ENCODE results near the gene RYR2.
"Not testable (repeated sequence)": the region's sequence is repeated elsewhere in the genome, so short reads cannot be mapped to it uniquely, and the experiment has no call there.

Gene RYR2

GRCh38 chr1:237809099-237809498 lies 767.1 kb downstream of the RYR2 start:
- H3K27ac ChIP-seq, result no peak overlapping the region

GRCh38 chr1:237811633-237812032 lies 769.6 kb downstream of the RYR2 start:
- TF ChIP-seq ZFX (IDR thresholded peaks at IDR 0.05) (no peak), CTCF (conservative IDR thresholded peaks at IDR 0.05) (no peak)
- no peak overlapping the region for H3K27ac ChIP-seq

More at GRCh38 chr1:237809099-237809498, 767.1 kb downstream of the RYR2 start:
- TF ChIP-seq ZFX (IDR thresholded peaks at IDR 0.05) (no peak), CTCF (conservative IDR thresholded peaks at IDR 0.05) (no peak)

- TF ChIP-seq CTCF (conservative IDR thresholded peaks at IDR 0.05) (no peak), ZFX (IDR thresholded peaks at IDR 0.05) (no peak)
- no peak overlapping the region for H3K27ac ChIP-seq
Observed at GRCh38 chr1:237812061-237812460, 770.1 kb downstream of the RYR2 start.

- no peak for TF ChIP-seq ZFX (IDR thresholded peaks at IDR 0.05)
- TF ChIP-seq CTCF (conservative IDR thresholded peaks at IDR 0.05), result peak; percentile 82
- H3K27ac ChIP-seq, result no peak overlapping the region
Observed at GRCh38 chr1:237814319-237814924, 772.4 kb downstream of the RYR2 start.

GRCh38 chr1:237817277-237817676 lies 775.3 kb downstream of the RYR2 start:
- H3K27ac ChIP-seq, result no peak overlapping the region
- TF ChIP-seq CTCF (conservative IDR thresholded peaks at IDR 0.05), result no peak

- H3K27ac ChIP-seq, result not testable (repeated sequence)
Observed at GRCh38 chr1:237820634-237821033, 778.6 kb downstream of the RYR2 start.

GRCh38 chr1:237832858-237833257 lies 790.9 kb downstream of the RYR2 start:
- no peak overlapping the region for H3K27ac ChIP-seq
- TF ChIP-seq CTCF (conservative IDR thresholded peaks at IDR 0.05) (no peak), ZFX (IDR thresholded peaks at IDR 0.05) (no peak)

GRCh38 chr1:237834048-237834447 lies 792.1 kb downstream of the RYR2 start:
- TF ChIP-seq CTCF (conservative IDR thresholded peaks at IDR 0.05) (no peak), ZFX (IDR thresholded peaks at IDR 0.05) (no peak)

More at GRCh38 chr1:237834048-237834447, 792.1 kb downstream of the RYR2 start:
- H3K27ac ChIP-seq, result no peak overlapping the region
